Measurements from ENCODE around the gene ATP11C. TPM values are rescaled to one million over a fixed set of nuclear protein-coding genes. Genes with fewer than 3 reads are reported as not detected.

Gene ATP11C
- total and polyA plus RNA-seq, 10 of the 15 experiments (the other 5 are each of a cell fraction or from before 2014, with no cell fraction given) = 16.2 to 44.0 (median 24.8) TPM

GRCh38 chrX:139783030-139783429 lies 149.8 kb downstream of the ATP11C start (continued):
- TF ChIP-seq RCOR1 (conservative IDR thresholded peaks at IDR 0.05; ENCODE audit: low read depth, low read length) (no peak), BRCA1 (IDR thresholded peaks at IDR 0.05; ENCODE audit: low read depth, low read length) (no peak), POU2F2 (IDR thresholded peaks at IDR 0.05; ENCODE audit: borderline replicate concordance, low read depth, low read length) (no peak)

- peaks cover 5% of the 10 kb centered on the region; the same call in 2 of the 3 replicates for H3K9me3 ChIP-seq (replicated peaks; ENCODE audit: control insufficient read depth, insufficient read depth, low read length)
- H3K36me3 ChIP-seq (ENCODE audit: control insufficient read depth in 2 of 2, insufficient read depth in 2 of 2, low read length in 1 of 2) = peaks cover 0 to 2% of the 10 kb centered on the region in 2 experiments; a peak in 2 of 4 replicates
- FAIRE-seq = no peak
- RAD21 ChIA-PET (ENCODE audit: unreplicated experiment) = no interaction called here
- POLR2A ChIA-PET = no interaction called here
- no peaks in the 10 kb centered on the region for H3K79me2 ChIP-seq (ENCODE audit: control insufficient read depth, insufficient read depth, low read length)
- no peak overlapping the region for H3K27ac ChIP-seq (ENCODE audit: control insufficient read depth, insufficient read depth)
- 55% methylated on average over 3 of the region's 3 CpGs for WGBS (ENCODE audit: insufficient coverage, insufficient replicate concordance, low lambda C conversion rate, missing lambda C conversion rate)
- no peak for TF ChIP-seq NR2F1 (conservative IDR thresholded peaks at IDR 0.05)
- no peak overlapping the region for H3K4me3 ChIP-seq
- H4K20me1 ChIP-seq (ENCODE audit: control insufficient read depth, insufficient read depth) = no peaks in the 10 kb centered on the region
- SMC1A ChIA-PET (ENCODE audit: uncharacterized antibody, unreplicated experiment) = interaction anchor here (0.6 to 0.7 kb wide), 2 partner anchors 18 to 154 kb away, joined by 3 to 5 read pairs; no protein-coding TSS in a partner anchor
- no peak overlapping the region for H2AFZ ChIP-seq (ENCODE audit: control insufficient read depth, low read depth, low read length)
- H3K9ac ChIP-seq (ENCODE audit: control insufficient read depth, insufficient read depth, low read length) = no peak overlapping the region
- no peaks in the 10 kb centered on the region for H3K4me1 ChIP-seq (ENCODE audit: control insufficient read depth, insufficient read depth, low read length)
- intact Hi-C loops (cut with micrococcal nuclease; ENCODE audit: unreplicated experiment) = no loop called here
- CTCF ChIA-PET = interaction anchor here (0.8 kb wide), 1 partner anchor 85 kb away, joined by 4 read pairs; no protein-coding TSS in a partner anchor
- BruUV-seq (replicated peaks) = no TSS peak
- no peaks in the 10 kb centered on the region for H3K27me3 ChIP-seq (replicated peaks in 1 of 2; ENCODE audit: control insufficient read depth in 2 of 2, insufficient read depth in 2 of 2, low read length in 1 of 2)
- no peak overlapping the region for H3K4me2 ChIP-seq (ENCODE audit: control insufficient read depth, insufficient read depth)
- no peak for ATAC-seq
- in situ Hi-C loops (cut with MboI) = no loop called here
- no peak for DNase-seq (ENCODE audit: low read depth, low spot score)
Observed at GRCh38 chrX:139776599-139776998, 156.3 kb downstream of the ATP11C start.

- FAIRE-seq (no peak), DNase-seq (ENCODE audit: low read depth, low spot score) (no peak), ATAC-seq (no peak)
- Histone ChIP-seq H3K79me2 (ENCODE audit: control insufficient read depth, insufficient read depth, low read length) (no peaks in the 10 kb centered on the region), H3K27me3 (replicated peaks in 1 of 2; ENCODE audit: control insufficient read depth in 2 of 2, insufficient read depth in 2 of 2, low read length in 1 of 2) (no peaks in the 10 kb centered on the region), H3K9ac (ENCODE audit: control insufficient read depth, insufficient read depth, low read length) (no peak overlapping the region), H3K27ac (ENCODE audit: control insufficient read depth, insufficient read depth) (no peak overlapping the region), H3K4me1 (ENCODE audit: control insufficient read depth, insufficient read depth, low read length) (peaks cover 6% of the 10 kb centered on the region), H3K36me3 (ENCODE audit: control insufficient read depth in 2 of 2, insufficient read depth in 2 of 2, low read length in 1 of 2) (peaks cover 0 to 6% of the 10 kb centered on the region in 2 experiments; a peak in 3 of 4 replicates), H3K9me3 (replicated peaks; ENCODE audit: control insufficient read depth, insufficient read depth, low read length) (peaks cover 5% of the 10 kb centered on the region; the same call in 2 of the 3 replicates), H3K4me2 (ENCODE audit: control insufficient read depth, insufficient read depth) (no peak overlapping the region), H4K20me1 (ENCODE audit: control insufficient read depth, insufficient read depth) (no peaks in the 10 kb centered on the region), H3K4me3 (no peak overlapping the region), H2AFZ (ENCODE audit: control insufficient read depth, low read depth, low read length) (no peak overlapping the region)
- ChIA-PET CTCF (interaction anchor here (1.1 to 1.7 kb wide), 2 partner anchors 8 to 11 kb away, joined by 4 read pairs; no protein-coding TSS in a partner anchor), POLR2A (no interaction called here), RAD21 (ENCODE audit: unreplicated experiment) (no interaction called here), SMC1A (ENCODE audit: uncharacterized antibody, unreplicated experiment) (no interaction called here)
- BruUV-seq (replicated peaks) = no TSS peak
- in situ Hi-C loops (cut with MboI) = no loop called here
- WGBS (ENCODE audit: insufficient coverage, insufficient replicate concordance, low lambda C conversion rate, missing lambda C conversion rate) = 34% methylated on average over 2 of the region's 2 CpGs
- intact Hi-C loops (cut with micrococcal nuclease; ENCODE audit: unreplicated experiment) = no loop called here
- TF ChIP-seq WRNIP1 (IDR thresholded peaks at IDR 0.05; ENCODE audit: borderline replicate concordance, low read depth, low read length) (no peak), IKZF2 (IDR thresholded peaks at IDR 0.05) (no peak), NKRF (conservative IDR thresholded peaks at IDR 0.05) (no peak), CBFB (IDR thresholded peaks at IDR 0.05; ENCODE audit: low read depth) (no peak), PAX5 (IDR thresholded peaks at IDR 0.05; ENCODE audit: borderline replicate concordance, low read depth, low read length) (no peak), MEF2A (IDR thresholded peaks at IDR 0.05; ENCODE audit: insufficient read depth, low read depth, low read length) (no peak), ZSCAN29 (IDR thresholded peaks at IDR 0.05) (no peak), CREM (IDR thresholded peaks at IDR 0.05; ENCODE audit: low read depth) (no peak), ESRRA (IDR thresholded peaks at IDR 0.05; ENCODE audit: low read length) (no peak), SUZ12 (IDR thresholded peaks at IDR 0.05; ENCODE audit: unreplicated experiment) (no peak), PKNOX1 (IDR thresholded peaks at IDR 0.05) (no peak), BMI1 (IDR thresholded peaks at IDR 0.05; ENCODE audit: borderline replicate concordance) (no peak)
Observed at GRCh38 chrX:139770366-139770765, 162.5 kb downstream of the ATP11C start.
